ENCODE measurements around the gene TBC1D14. TPM values are rescaled to one million over a fixed set of nuclear protein-coding genes. Genes with fewer than 3 reads are reported as not detected.

The TBC1D14 gene
- total RNA-seq, 2 donors from 2014 or later = 42.3 to 43.5 TPM

DNA sequence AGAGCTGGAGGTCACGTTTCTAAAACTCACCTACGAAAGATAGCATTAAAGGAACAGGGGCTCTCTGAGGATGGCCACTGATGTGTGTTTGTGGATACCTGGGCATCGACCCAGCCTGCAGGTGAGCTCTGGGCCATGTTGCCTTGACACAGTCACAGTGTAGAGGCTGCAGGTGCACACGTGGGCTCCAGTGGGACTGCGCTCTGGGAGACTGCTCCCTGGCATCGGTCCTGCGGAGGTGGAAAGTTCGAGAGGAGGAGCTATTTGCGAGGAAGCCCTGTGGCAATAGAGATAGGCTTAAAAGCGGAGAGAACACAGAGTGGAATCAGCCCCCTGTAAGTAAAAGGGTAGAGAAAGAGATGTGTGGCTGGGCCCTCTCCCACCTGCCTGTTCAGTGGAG is 121.2 kb downstream of the TBC1D14 start:
- Histone ChIP-seq H3K4me3 (ENCODE audit: low read length) (no peak overlapping the region), H3K9me3 (ENCODE audit: control insufficient read depth, low read length) (no peaks in the 10 kb centered on the region), H3K36me3 (ENCODE audit: control insufficient read depth, insufficient read depth, low read length) (peaks cover 58% of the 10 kb centered on the region), H3K4me1 (ENCODE audit: control insufficient read depth, insufficient read depth, low read length) (no peaks in the 10 kb centered on the region), H3K27ac (ENCODE audit: low read depth, low read length) (no peak overlapping the region), H3K9ac (ENCODE audit: extremely low read depth, low read length, poor library complexity, severe bottlenecking) (no peak overlapping the region), H3K27me3 (ENCODE audit: control insufficient read depth, insufficient read depth, low read length, poor library complexity, severe bottlenecking) (no peaks in the 10 kb centered on the region)
- Mint-ChIP-seq H3K27me3 (ENCODE audit: insufficient read depth) (no peaks in the 10 kb centered on the region), H3K36me3 (ENCODE audit: low read depth) (peaks cover 59% of the 10 kb centered on the region), H3K9me3 (no peaks in the 10 kb centered on the region), H3K4me1 (no peaks in the 10 kb centered on the region), H3K27ac (no peak overlapping the region), H3K4me3 (no peak overlapping the region)
- no peak for DNase-seq
- 95 to 98% methylated on average over 6 to 10 of the region's 10 CpGs for WGBS, 2 experiments (ENCODE audit: insufficient coverage in 1 of 2, insufficient read length in 1 of 2)
- TF ChIP-seq, protein P1, sequence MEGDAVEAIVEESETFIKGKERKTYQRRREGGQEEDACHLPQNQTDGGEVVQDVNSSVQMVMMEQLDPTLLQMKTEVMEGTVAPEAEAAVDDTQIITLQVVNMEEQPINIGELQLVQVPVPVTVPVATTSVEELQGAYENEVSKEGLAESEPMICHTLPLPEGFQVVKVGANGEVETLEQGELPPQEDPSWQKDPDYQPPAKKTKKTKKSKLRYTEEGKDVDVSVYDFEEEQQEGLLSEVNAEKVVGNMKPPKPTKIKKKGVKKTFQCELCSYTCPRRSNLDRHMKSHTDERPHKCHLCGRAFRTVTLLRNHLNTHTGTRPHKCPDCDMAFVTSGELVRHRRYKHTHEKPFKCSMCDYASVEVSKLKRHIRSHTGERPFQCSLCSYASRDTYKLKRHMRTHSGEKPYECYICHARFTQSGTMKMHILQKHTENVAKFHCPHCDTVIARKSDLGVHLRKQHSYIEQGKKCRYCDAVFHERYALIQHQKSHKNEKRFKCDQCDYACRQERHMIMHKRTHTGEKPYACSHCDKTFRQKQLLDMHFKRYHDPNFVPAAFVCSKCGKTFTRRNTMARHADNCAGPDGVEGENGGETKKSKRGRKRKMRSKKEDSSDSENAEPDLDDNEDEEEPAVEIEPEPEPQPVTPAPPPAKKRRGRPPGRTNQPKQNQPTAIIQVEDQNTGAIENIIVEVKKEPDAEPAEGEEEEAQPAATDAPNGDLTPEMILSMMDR (conservative IDR thresholded peaks at IDR 0.05) = no peak

DNA sequence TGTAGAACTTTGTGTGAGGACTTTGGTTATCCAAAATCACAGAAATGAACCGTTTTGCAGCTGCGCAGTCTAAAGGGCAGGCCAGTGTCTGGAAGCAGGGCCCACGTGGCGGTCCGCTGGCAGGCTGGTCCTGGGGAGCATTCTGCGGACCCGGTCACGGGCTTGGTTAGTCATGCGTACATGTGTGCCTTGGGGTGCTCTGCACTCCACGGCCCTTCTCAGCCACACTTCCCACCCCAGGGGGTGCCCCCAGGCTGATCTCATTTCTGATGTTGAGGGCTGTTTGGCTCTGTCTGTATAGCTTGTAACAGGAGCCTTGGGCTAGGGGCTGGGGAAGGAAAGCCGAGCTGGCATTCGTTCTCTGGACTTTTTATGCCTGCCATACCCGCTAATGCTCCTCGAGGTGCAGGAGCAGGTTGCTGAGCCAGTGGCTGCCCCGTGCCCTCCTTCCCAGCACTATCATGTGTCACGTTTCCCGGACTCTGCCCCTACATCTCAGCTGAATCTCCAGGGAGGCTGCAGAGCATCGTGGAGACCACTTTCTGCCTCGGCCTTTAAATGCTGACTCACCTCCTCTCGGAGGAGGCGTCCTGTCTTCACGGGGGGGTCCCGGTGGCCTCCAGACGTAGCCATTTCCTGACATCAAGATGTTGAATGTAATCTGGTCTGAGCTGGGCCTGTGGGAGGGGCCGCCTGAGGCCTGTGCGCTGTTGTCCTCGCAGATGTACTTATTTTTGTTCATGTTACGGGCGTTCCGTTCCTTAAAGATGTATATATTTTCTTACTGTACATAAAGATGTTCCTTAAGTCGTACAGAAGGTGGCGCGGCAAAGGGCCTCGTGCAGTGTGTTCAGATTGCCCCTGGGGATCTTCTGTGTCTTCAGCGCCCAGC is 122.2 kb downstream of the TBC1D14 start:
- Mint-ChIP-seq H3K27ac (peak overlapping the region; percentile 44), H3K27me3 (ENCODE audit: insufficient read depth) (no peaks in the 10 kb centered on the region), H3K36me3 (ENCODE audit: low read depth) (peaks cover 50% of the 10 kb centered on the region), H3K9me3 (no peaks in the 10 kb centered on the region), H3K4me3 (no peak overlapping the region), H3K4me1 (no peaks in the 10 kb centered on the region)
- Histone ChIP-seq H3K27me3 (ENCODE audit: control insufficient read depth, insufficient read depth, low read length, poor library complexity, severe bottlenecking) (no peaks in the 10 kb centered on the region), H3K4me1 (ENCODE audit: control insufficient read depth, insufficient read depth, low read length) (no peaks in the 10 kb centered on the region), H3K36me3 (ENCODE audit: control insufficient read depth, insufficient read depth, low read length) (peaks cover 50% of the 10 kb centered on the region), H3K9ac (ENCODE audit: extremely low read depth, low read length, poor library complexity, severe bottlenecking) (no peak overlapping the region), H3K27ac (ENCODE audit: low read depth, low read length) (no peak overlapping the region), H3K4me3 (ENCODE audit: low read length) (no peak overlapping the region), H3K9me3 (ENCODE audit: control insufficient read depth, low read length) (no peaks in the 10 kb centered on the region)
- TF ChIP-seq, protein P1 (conservative IDR thresholded peaks at IDR 0.05) = no peak
- no peak for DNase-seq
- WGBS, 2 experiments (ENCODE audit: insufficient coverage in 1 of 2, insufficient read length in 1 of 2) = 93 to 95% methylated on average over 21 to 35 of the region's 35 CpGs

DNA sequence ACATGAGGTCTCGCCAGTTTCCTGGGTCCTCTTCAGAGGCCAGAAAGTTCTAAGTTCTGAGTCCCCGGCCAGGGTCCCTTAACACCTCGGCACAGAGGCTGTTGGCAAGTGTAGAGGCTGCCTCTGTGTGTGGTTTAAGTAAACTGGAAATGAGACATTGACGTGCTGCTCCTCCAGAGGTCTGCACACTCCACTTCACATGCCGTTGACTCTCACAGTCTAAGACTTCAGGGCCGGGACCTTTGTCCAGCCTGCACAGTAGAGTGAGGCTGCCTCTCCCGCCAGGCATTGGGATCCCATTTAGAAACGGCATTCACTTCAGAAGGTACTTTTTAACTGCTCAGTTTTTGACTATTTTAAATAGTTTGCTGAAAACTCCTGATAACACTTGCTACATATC is 123.0 kb downstream of the TBC1D14 start:
- TF ChIP-seq, protein P1 (conservative IDR thresholded peaks at IDR 0.05) = no peak
- Histone ChIP-seq H3K9me3 (ENCODE audit: control insufficient read depth, low read length) (no peaks in the 10 kb centered on the region), H3K4me1 (ENCODE audit: control insufficient read depth, insufficient read depth, low read length) (no peaks in the 10 kb centered on the region), H3K27ac (ENCODE audit: low read depth, low read length) (no peak overlapping the region), H3K27me3 (ENCODE audit: control insufficient read depth, insufficient read depth, low read length, poor library complexity, severe bottlenecking) (no peaks in the 10 kb centered on the region), H3K36me3 (ENCODE audit: control insufficient read depth, insufficient read depth, low read length) (peaks cover 42% of the 10 kb centered on the region), H3K9ac (ENCODE audit: extremely low read depth, low read length, poor library complexity, severe bottlenecking) (no peak overlapping the region), H3K4me3 (ENCODE audit: low read length) (no peak overlapping the region)
- Mint-ChIP-seq H3K4me3 (no peak overlapping the region), H3K9me3 (no peaks in the 10 kb centered on the region), H3K36me3 (ENCODE audit: low read depth) (peaks cover 43% of the 10 kb centered on the region), H3K4me1 (no peaks in the 10 kb centered on the region), H3K27ac (no peak overlapping the region), H3K27me3 (ENCODE audit: insufficient read depth) (no peaks in the 10 kb centered on the region)
- no peak for DNase-seq
- 95 to 97% methylated on average over 7 to 8 of the region's 8 CpGs for WGBS, 2 experiments (ENCODE audit: insufficient coverage in 1 of 2, insufficient read length in 1 of 2)

All from endodermal cell (in vitro differentiated cells).